PC-3 (cell line): ENCODE measurements around the gene TMC1. TPM values are rescaled to one million over a fixed set of nuclear protein-coding genes. Genes with fewer than 3 reads are reported as not detected.

Experiments
- ATAC-seq: fragments of 200-7000 bp; cut with Tn5 transposase; 2 replicates; pipeline ENCODE4 v1.9.1; 2020; ENCODE audit warnings: mild to moderate bottlenecking, moderate library complexity
- BruUV-seq: library from RNA; stranded (reverse); fragments of 400-500 nt; replicated peaks from 2 replicates; lab custom pipeline; 2021; lab: Mats Ljungman, UMichigan
- CTCF ChIA-PET: fragments of 300-600 bp; sonication (Branson Sonifier 250); formaldehyde crosslinking; loops from one replicate; lab custom pipeline; 2022; ENCODE audit warnings: antibody characterized with exemption; lab: Charles Lee
- POLR2A ChIA-PET: fragments of 300-600 bp; sonication (Branson Sonifier 250); formaldehyde crosslinking; loops from one replicate; lab custom pipeline; 2022; ENCODE audit warnings: antibody characterized with exemption; ENCODE audit not compliant: unreplicated experiment; lab: Charles Lee
- DNase-seq: peaks from one replicate; pipeline ENCODE4 v3.0.0-alpha.2; 2015
- H2AFZ ChIP-seq: fragments of 300-600 bp; sonication (generic); 2 replicates; pipeline ENCODE4 v1.6.0; 2016; ENCODE audit warnings: antibody characterized with exemption, low read length
- H3F3A ChIP-seq: fragments of 300-600 bp; sonication (generic); one replicate; pipeline ENCODE4 v1.6.0; 2017; ENCODE audit warnings: antibody characterized with exemption, low read length, control low read depth, mild to moderate bottlenecking; ENCODE audit not compliant: unreplicated experiment
- H3K27ac ChIP-seq: fragments of 300-600 bp; sonication (generic); 2 replicates; pipeline ENCODE4 v1.5.1; 2016; ENCODE audit warnings: mild to moderate bottlenecking, low read length
- H3K27me3 ChIP-seq: fragments of 300-600 bp; sonication (generic); 2 replicates; pipeline ENCODE4 v1.6.1; 2016; ENCODE audit warnings: low read length, mixed read lengths
- H3K36me3 ChIP-seq: fragments of 300-600 bp; sonication (generic); 2 replicates; pipeline ENCODE4 v1.6.1; 2016; ENCODE audit warnings: low read depth, mixed run types, low read length, mixed read lengths
- H3K4me1 ChIP-seq: fragments of 300-600 bp; sonication (generic); 2 replicates; pipeline ENCODE4 v1.5.1; 2016; ENCODE audit warnings: low read length; ENCODE audit not compliant: insufficient read depth
- H3K4me2 ChIP-seq: fragments of 300-600 bp; sonication (generic); 2 replicates; pipeline ENCODE4 v1.6.0; 2016; ENCODE audit warnings: low read length
- H3K4me3 ChIP-seq: fragments of 300-600 bp; sonication (generic); 2 replicates; pipeline ENCODE4 v1.5.1; 2016; ENCODE audit warnings: mild to moderate bottlenecking, low read length, mixed read lengths
- H3K79me2 ChIP-seq: fragments of 300-600 bp; sonication (generic); 2 replicates; pipeline ENCODE4 v1.6.1; 2017; ENCODE audit warnings: low read length, mixed read lengths
- H3K9ac ChIP-seq: fragments of 300-600 bp; sonication (generic); 2 replicates; pipeline ENCODE4 v1.6.0; 2016; ENCODE audit warnings: mild to moderate bottlenecking, low read length
- H3K9me2 ChIP-seq: fragments of 300-600 bp; sonication (generic); replicated peaks from 2 replicates; pipeline ENCODE4 v1.6.1; 2016; ENCODE audit warnings: mixed run types, low read length, mixed read lengths
- H3K9me3 ChIP-seq: fragments of 300-600 bp; sonication (generic); 2 replicates; pipeline ENCODE4 v1.6.1; 2016; ENCODE audit warnings: low read length, mixed read lengths
- H4K20me1 ChIP-seq: fragments of 300-600 bp; sonication (generic); 2 replicates; pipeline ENCODE4 v1.6.1; 2016; ENCODE audit warnings: low read length, mixed read lengths
- EZH2 ChIP-seq: fragments of 300-600 bp; sonication (generic); IDR thresholded peaks from one replicate; pipeline ENCODE4 v1.6.1; 2017; ENCODE audit warnings: antibody characterized with exemption, mild to moderate bottlenecking, low read length; ENCODE audit not compliant: unreplicated experiment
- EZH2phosphoT487 ChIP-seq: fragments of 300-600 bp; sonication (generic); IDR thresholded peaks from 2 replicates; pipeline ENCODE4 v1.6.1; 2018; ENCODE audit warnings: mild to moderate bottlenecking, antibody characterized with exemption, low read length, borderline replicate concordance
- intact Hi-C: fragments of 100-400 bp; cut with micrococcal nuclease; formaldehyde crosslinking; loops from 2 replicates; pipeline ENCODE4 v1.9.0; 2023
- total RNA-seq: library from RNA; depleted of rRNA; stranded (reverse); fragments of >200 nt; gene quantifications from 2 replicates; pipeline ENCODE4 v1.2.3, GENCODE V29; 2014
- TF ChIP-seq, protein P1 (sequence below): fragments of 300-600 bp; sonication (generic); conservative IDR thresholded peaks from 2 replicates; pipeline ENCODE4 v1.5.1; 2017; ENCODE audit warnings: antibody characterized with exemption, low read depth, mild to moderate bottlenecking, low read length

Gene TMC1
- total RNA-seq, 1 experiment from 2014 or later, result 0.15 TPM

DNA sequence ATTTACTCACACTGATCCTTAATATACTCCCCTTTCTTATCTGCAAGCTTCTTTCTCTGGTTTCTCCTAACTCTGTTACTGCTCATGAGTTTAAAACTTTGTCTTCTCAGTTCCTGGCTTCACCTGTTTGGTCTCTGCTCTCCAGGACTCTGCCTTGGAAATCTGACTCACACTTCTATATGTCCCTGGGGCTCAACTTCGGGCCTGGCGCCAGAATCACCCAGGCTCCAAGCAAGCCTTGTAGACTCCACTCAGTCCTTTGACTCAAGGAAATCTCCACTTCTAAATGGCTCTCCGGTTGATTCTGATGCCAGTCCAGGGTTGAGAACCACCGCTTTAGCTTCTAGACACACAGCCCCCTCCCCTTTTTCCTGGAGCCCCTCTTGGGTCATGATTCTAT, 57.8 kb downstream of the TMC1 start:
- H3K79me2 ChIP-seq, result no peaks in the 10 kb centered on the region
- intact Hi-C loops, result loop anchor here (2.0 to 5.0 kb wide), 2 partner anchors 102 to 137 kb away; no protein-coding TSS in a partner anchor
- peak overlapping the region; percentile 47; the same call in 1 of the 2 replicates for H3K9ac ChIP-seq
- H3K4me1 ChIP-seq, result peaks cover 72% of the 10 kb centered on the region
- H3K36me3 ChIP-seq, result no peaks in the 10 kb centered on the region
- H3K27ac ChIP-seq, result peak overlapping the region; percentile 94
- H2AFZ ChIP-seq, result no peak overlapping the region
- BruUV-seq, result no TSS peak
- ATAC-seq, result peak; percentile 57
- ChIA-PET POLR2A (interaction anchor here (0.7 kb wide), 1 partner anchor 811 kb away, joined by 3 read pairs; no protein-coding TSS in a partner anchor), CTCF (no interaction called here)
- H4K20me1 ChIP-seq, result no peaks in the 10 kb centered on the region
- no peak for TF ChIP-seq EZH2phosphoT487
- H3K27me3 ChIP-seq, result no peaks in the 10 kb centered on the region
- peak overlapping the region; percentile 46; the same call in 1 of the 2 replicates for H3K4me3 ChIP-seq
- DNase-seq, result peak; percentile 86
- H3K9me2 ChIP-seq, result no peaks in the 10 kb centered on the region
- H3K9me3 ChIP-seq, result no peaks in the 10 kb centered on the region
- peak overlapping the region; percentile 75 for H3K4me2 ChIP-seq
- H3F3A ChIP-seq, result peaks cover 6% of the 10 kb centered on the region

DNA sequence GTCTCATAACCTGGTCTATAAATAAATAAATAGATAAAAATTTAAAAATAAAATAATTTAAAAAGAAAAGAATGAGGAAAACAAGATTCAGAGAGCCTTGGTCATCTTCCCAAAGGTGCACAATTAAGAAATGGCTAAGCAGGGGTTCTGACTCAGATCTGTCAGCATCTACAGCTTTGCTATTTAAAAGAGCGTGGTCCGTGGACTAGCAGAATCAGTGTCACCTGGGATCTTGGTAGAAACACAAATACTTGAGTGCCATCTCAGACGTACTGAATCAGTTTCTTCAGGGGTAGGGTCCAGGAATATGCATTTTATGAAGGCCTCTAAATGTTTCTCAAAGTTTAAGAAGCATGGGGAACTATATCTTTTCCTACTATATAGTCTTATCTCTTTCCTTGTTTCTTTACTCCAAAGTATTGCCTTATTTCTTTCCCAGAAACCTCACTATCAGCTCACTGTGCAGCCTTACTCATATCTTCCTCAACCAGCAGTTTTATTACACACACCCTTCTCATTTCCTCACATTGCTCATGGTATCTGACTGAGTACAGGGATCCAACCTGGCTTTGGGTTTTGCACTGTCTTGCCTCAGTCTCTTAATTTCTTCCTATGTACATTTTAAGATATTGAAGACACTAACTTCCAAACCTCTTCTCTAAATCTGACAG, 58.6 kb downstream of the TMC1 start:
- H3F3A ChIP-seq, result peaks cover 6% of the 10 kb centered on the region
- BruUV-seq, result no TSS peak
- H3K9me2 ChIP-seq, result no peaks in the 10 kb centered on the region
- TF ChIP-seq, protein P1, sequence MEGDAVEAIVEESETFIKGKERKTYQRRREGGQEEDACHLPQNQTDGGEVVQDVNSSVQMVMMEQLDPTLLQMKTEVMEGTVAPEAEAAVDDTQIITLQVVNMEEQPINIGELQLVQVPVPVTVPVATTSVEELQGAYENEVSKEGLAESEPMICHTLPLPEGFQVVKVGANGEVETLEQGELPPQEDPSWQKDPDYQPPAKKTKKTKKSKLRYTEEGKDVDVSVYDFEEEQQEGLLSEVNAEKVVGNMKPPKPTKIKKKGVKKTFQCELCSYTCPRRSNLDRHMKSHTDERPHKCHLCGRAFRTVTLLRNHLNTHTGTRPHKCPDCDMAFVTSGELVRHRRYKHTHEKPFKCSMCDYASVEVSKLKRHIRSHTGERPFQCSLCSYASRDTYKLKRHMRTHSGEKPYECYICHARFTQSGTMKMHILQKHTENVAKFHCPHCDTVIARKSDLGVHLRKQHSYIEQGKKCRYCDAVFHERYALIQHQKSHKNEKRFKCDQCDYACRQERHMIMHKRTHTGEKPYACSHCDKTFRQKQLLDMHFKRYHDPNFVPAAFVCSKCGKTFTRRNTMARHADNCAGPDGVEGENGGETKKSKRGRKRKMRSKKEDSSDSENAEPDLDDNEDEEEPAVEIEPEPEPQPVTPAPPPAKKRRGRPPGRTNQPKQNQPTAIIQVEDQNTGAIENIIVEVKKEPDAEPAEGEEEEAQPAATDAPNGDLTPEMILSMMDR, result no peak
- TF ChIP-seq EZH2phosphoT487, result no peak
- no peak for TF ChIP-seq EZH2
- H4K20me1 ChIP-seq, result no peaks in the 10 kb centered on the region
- H3K27ac ChIP-seq, result peak overlapping the region; percentile 67
- H3K36me3 ChIP-seq, result no peaks in the 10 kb centered on the region
- H3K4me1 ChIP-seq, result peaks cover 66% of the 10 kb centered on the region
- no peak overlapping the region for H3K9ac ChIP-seq
- intact Hi-C loops, result loop anchor here (2.0 to 5.0 kb wide), 4 partner anchors 53 to 215 kb away; partner anchors contain the start of gene ZFAND5
- H2AFZ ChIP-seq, result no peak overlapping the region
- CTCF ChIA-PET, result no interaction called here
- no peaks in the 10 kb centered on the region for H3K79me2 ChIP-seq
- no peaks in the 10 kb centered on the region for H3K27me3 ChIP-seq
- H3K4me3 ChIP-seq, result no peak overlapping the region
- no peaks in the 10 kb centered on the region for H3K9me3 ChIP-seq
- peak overlapping the region; percentile 42 for H3K4me2 ChIP-seq
- POLR2A ChIA-PET, result interaction anchor here (0.7 kb wide), 1 partner anchor 812 kb away, joined by 3 read pairs; no protein-coding TSS in a partner anchor
- peak; percentile 56 for DNase-seq
- peak; percentile 42 for ATAC-seq

DNA sequence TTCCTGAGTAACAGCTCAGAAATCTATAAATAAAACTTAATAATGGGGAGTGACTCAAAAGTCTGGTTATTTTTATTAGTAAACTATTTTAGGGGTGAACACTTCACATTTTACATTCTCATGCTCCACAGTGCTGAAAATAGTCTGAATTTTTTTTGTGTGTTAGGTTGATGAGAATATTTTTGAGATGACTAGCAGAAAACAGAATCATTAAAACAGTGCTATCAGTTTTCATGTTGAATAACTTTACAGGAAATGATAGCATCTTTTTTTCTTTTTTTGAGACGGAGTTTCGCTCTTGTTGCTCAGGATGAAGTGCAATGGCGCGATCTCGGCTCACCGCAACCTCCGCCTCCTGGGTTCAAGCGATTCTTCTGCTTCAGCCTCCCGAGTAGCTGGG, 60.3 kb downstream of the TMC1 start:
- Histone ChIP-seq H3F3A (peaks cover 6% of the 10 kb centered on the region), H4K20me1 (no peaks in the 10 kb centered on the region), H3K4me1 (peaks cover 63% of the 10 kb centered on the region), H3K4me3 (no peak overlapping the region), H3K9me3 (no peaks in the 10 kb centered on the region), H3K27me3 (no peaks in the 10 kb centered on the region), H3K9me2 (no peaks in the 10 kb centered on the region), H3K4me2 (peak overlapping the region; percentile 31), H2AFZ (no peak overlapping the region), H3K9ac (no peak overlapping the region), H3K36me3 (no peaks in the 10 kb centered on the region), H3K27ac (peak overlapping the region; percentile 39; the same call in 1 of the 2 replicates), H3K79me2 (no peaks in the 10 kb centered on the region)
- ChIA-PET CTCF (no interaction called here), POLR2A (interaction anchor here (0.7 kb wide), 1 partner anchor 225 kb away, joined by 7 read pairs; no protein-coding TSS in a partner anchor)
- DNase-seq, result peak; percentile 43
- intact Hi-C loops, result loop anchor here (2.0 kb wide), 2 partner anchors 55 to 217 kb away; partner anchors contain the start of gene ZFAND5
- BruUV-seq, result no TSS peak
- no peak; the same call in 1 of the 2 replicates for ATAC-seq
- TF ChIP-seq EZH2phosphoT487 (no peak), EZH2 (no peak)
- TF ChIP-seq, protein P1, result no peak
